Sigmoid colon (tissue), 4 donors: ENCODE measurements around the gene LIN7B.

Experiments
- CTCF ChIP-seq, 4 experiments: fragments of 450-650 bp in 3 of 4; fragments of 200-600 bp in 1 of 4; IDR thresholded peaks; one replicate each; pipeline ENCODE4 v1.5.1; 2016 to 2019; ENCODE audit warnings: antibody characterized with exemption in 4 of 4, mild to moderate bottlenecking in 3 of 4, moderate library complexity in 2 of 4
- POLR2A ChIP-seq, 2 donors: fragments of 450-650 bp; IDR thresholded peaks; one replicate each; pipeline ENCODE4 v1.6.1; 2016; ENCODE audit warnings: antibody characterized with exemption in 2 of 2, mild to moderate bottlenecking in 2 of 2, moderate library complexity in 2 of 2
- POLR2AphosphoS5 ChIP-seq, 4 donors: sonication (generic); formaldehyde crosslinking; IDR thresholded peaks; one replicate each; pipeline ENCODE4 v1.6.1; 2017; ENCODE audit warnings: antibody characterized with exemption in 4 of 4

- TF ChIP-seq CTCF (IDR thresholded peaks at IDR 0.05) = no peak
- TF ChIP-seq POLR2AphosphoS5 (IDR thresholded peaks at IDR 0.05) = no peak
- no peak for TF ChIP-seq POLR2A (IDR thresholded peaks at IDR 0.05)
Measured at GRCh38 chr19:49067554-49067953, 46.6 kb upstream of the LIN7B start.
